H9 (cell line): ENCODE results near the gene GABPB2. TPM values are rescaled to one million over a fixed set of nuclear protein-coding genes. Genes with fewer than 3 reads are reported as not detected.

Experiments used
- DNase-seq: peaks from one replicate; pipeline ENCODE4 v3.0.0-alpha.2; 2017
- H2AFZ ChIP-seq: one replicate; pipeline ENCODE4 v1.6.1; 2013; ENCODE audit warnings: mild to moderate bottlenecking, low read length, control low read depth, moderate library complexity
- H2AK5ac ChIP-seq: 2 replicates; pipeline ENCODE4 v1.6.1; 2013; ENCODE audit warnings: low read length, control low read depth, mixed read lengths; ENCODE audit not compliant: insufficient read length
- H2BK120ac ChIP-seq: one replicate; pipeline ENCODE4 v1.6.1; 2013; ENCODE audit warnings: low read depth, mild to moderate bottlenecking, low read length, control low read depth, inconsistent platforms; ENCODE audit not compliant: poor library complexity, severe bottlenecking
- H2BK12ac ChIP-seq: 2 replicates; pipeline ENCODE4 v1.6.1; 2013; ENCODE audit warnings: low read length, control low read depth, mixed read lengths, low read depth; ENCODE audit not compliant: insufficient read length
- H2BK15ac ChIP-seq: 2 replicates; pipeline ENCODE4 v1.6.1; 2013; ENCODE audit warnings: low read depth, low read length, control low read depth
- H2BK20ac ChIP-seq: one replicate; pipeline ENCODE4 v1.6.1; 2013; ENCODE audit warnings: low read depth, mild to moderate bottlenecking, low read length, control low read depth, inconsistent platforms; ENCODE audit not compliant: poor library complexity, severe bottlenecking
- H2BK5ac ChIP-seq: 2 replicates; pipeline ENCODE4 v1.6.1; 2013; ENCODE audit warnings: low read length, control low read depth, mixed read lengths; ENCODE audit not compliant: insufficient read length
- H3K14ac ChIP-seq: 2 replicates; pipeline ENCODE4 v1.6.1; 2013; ENCODE audit warnings: low read length, control low read depth; ENCODE audit not compliant: insufficient read depth
- H3K18ac ChIP-seq: 2 replicates; pipeline ENCODE4 v1.6.1; 2013; ENCODE audit warnings: low read depth, mild to moderate bottlenecking, mixed read lengths, low read length, control low read depth; ENCODE audit not compliant: insufficient read length
- H3K23ac ChIP-seq: 2 replicates; pipeline ENCODE4 v1.6.1; 2013; ENCODE audit warnings: low read length, control low read depth, mixed read lengths, low read depth; ENCODE audit not compliant: insufficient read length
- H3K23me2 ChIP-seq: 2 replicates; pipeline ENCODE4 v1.6.1; 2013; ENCODE audit warnings: low read depth, mild to moderate bottlenecking, mixed read lengths, low read length, control low read depth; ENCODE audit not compliant: insufficient read length, poor library complexity, severe bottlenecking
- H3K27ac ChIP-seq: 2 replicates; pipeline ENCODE4 v1.5.1; 2013; ENCODE audit warnings: low read length, control low read depth, mixed read lengths, low read depth; ENCODE audit not compliant: insufficient read length
- H3K27me3 ChIP-seq: 2 replicates; pipeline ENCODE4 v1.6.1; 2013; ENCODE audit warnings: low read length, control low read depth, inconsistent platforms; ENCODE audit not compliant: insufficient read depth
- H3K4ac ChIP-seq: 2 replicates; pipeline ENCODE4 v1.6.1; 2013; ENCODE audit warnings: low read depth, mild to moderate bottlenecking, control low read depth, inconsistent platforms, low read length, moderate library complexity
- H3K4me1 ChIP-seq: 2 replicates; pipeline ENCODE4 v1.6.1; 2013; ENCODE audit warnings: low read length, control low read depth, inconsistent platforms; ENCODE audit not compliant: insufficient read depth
- H3K4me2 ChIP-seq: 2 replicates; pipeline ENCODE4 v1.6.1; 2013; ENCODE audit warnings: low read length, control low read depth, mixed read lengths; ENCODE audit not compliant: insufficient read length, insufficient read depth
- H3K56ac ChIP-seq: 2 replicates; pipeline ENCODE4 v1.6.1; 2013; ENCODE audit warnings: low read depth, mild to moderate bottlenecking, mixed read lengths, low read length, control low read depth; ENCODE audit not compliant: insufficient read length
- H3K79me1 ChIP-seq: 2 replicates; pipeline ENCODE4 v1.6.1; 2013; ENCODE audit warnings: low read depth, mild to moderate bottlenecking, moderate library complexity, low read length, control low read depth, inconsistent platforms; ENCODE audit not compliant: insufficient read depth, poor library complexity, severe bottlenecking
- H3K79me2 ChIP-seq: 2 replicates; pipeline ENCODE4 v1.6.1; 2013; ENCODE audit warnings: low read length, control low read depth, inconsistent platforms; ENCODE audit not compliant: insufficient read depth
- H3K9ac ChIP-seq: 2 replicates; pipeline ENCODE4 v1.6.1; 2013; ENCODE audit warnings: low read length, control low read depth, mixed read lengths; ENCODE audit not compliant: insufficient read length; ENCODE audit errors: extremely low read depth
- H3K9me3 ChIP-seq: one replicate; pipeline ENCODE4 v1.6.1; 2013; ENCODE audit warnings: low read depth, low read length, inconsistent platforms; ENCODE audit not compliant: control insufficient read depth
- H3T11ph ChIP-seq: one replicate; pipeline ENCODE4 v1.6.1; 2013; ENCODE audit warnings: mild to moderate bottlenecking, low read length, control low read depth, inconsistent platforms
- H4K20me1 ChIP-seq: one replicate; pipeline ENCODE4 v1.6.1; 2013; ENCODE audit not compliant: control insufficient read depth, insufficient read length, insufficient read depth
- H4K5ac ChIP-seq: 2 replicates; pipeline ENCODE4 v1.6.1; 2013; ENCODE audit warnings: low read depth, mild to moderate bottlenecking, mixed read lengths, low read length, control low read depth; ENCODE audit not compliant: insufficient read length
- H4K8ac ChIP-seq: replicated peaks from 2 replicates; pipeline ENCODE4 v1.6.1; 2013; ENCODE audit warnings: low read length, control low read depth, mixed read lengths, low read depth; ENCODE audit not compliant: insufficient read length
- H4K91ac ChIP-seq: 2 replicates; pipeline ENCODE4 v1.6.1; 2013; ENCODE audit warnings: low read depth, mild to moderate bottlenecking, moderate library complexity, mixed read lengths, low read length, control low read depth; ENCODE audit not compliant: insufficient read length
- H3K27ac Mint-ChIP-seq, 3 experiments: 2 replicates in 2 of 3; 3 replicates in 1 of 3; pipeline ENCODE4 v1.8.0; 2020 to 2021; ENCODE audit warnings: mixed read lengths in 3 of 3, mild to moderate bottlenecking in 1 of 3, moderate library complexity in 1 of 3
- H3K27me3 Mint-ChIP-seq: 2 replicates; pipeline ENCODE4 v1.8.0; 2021; ENCODE audit warnings: low read depth, mild to moderate bottlenecking, moderate library complexity, mixed read lengths
- H3K36me3 Mint-ChIP-seq, 3 experiments: 2 replicates in 2 of 3; 3 replicates in 1 of 3; pipeline ENCODE4 v1.8.0; 2020 to 2021; ENCODE audit warnings: low read depth in 3 of 3, mixed read lengths in 3 of 3; ENCODE audit not compliant: insufficient read depth in 1 of 3
- H3K4me1 Mint-ChIP-seq, 2 experiments: 2 replicates each; pipeline ENCODE4 v1.8.0; 2020; ENCODE audit warnings: mixed read lengths in 2 of 2
- H3K4me3 Mint-ChIP-seq, 2 experiments: 2 replicates in 1 of 2; 3 replicates in 1 of 2; pipeline ENCODE4 v1.8.0; 2020 to 2021; ENCODE audit warnings: mild to moderate bottlenecking in 2 of 2, mixed read lengths in 2 of 2, moderate library complexity in 1 of 2
- H3K9me3 Mint-ChIP-seq, 2 experiments: 2 replicates in 1 of 2; 3 replicates in 1 of 2; pipeline ENCODE4 v1.8.0; 2020; ENCODE audit warnings: mild to moderate bottlenecking in 2 of 2, mixed read lengths in 2 of 2, moderate library complexity in 1 of 2
- CTCF ChIP-seq: fragments of 200-600 bp; sonication (generic); conservative IDR thresholded peaks from 3 replicates; pipeline ENCODE4 v1.8.0; 2021; ENCODE audit warnings: antibody characterized with exemption, mild to moderate bottlenecking
- WGBS: extraction: QIAGEN DNeasy Blood & Tissue Kit; methylation state at CpG from one replicate; pipeline ENCODE4 v1.1.7; 2013; ENCODE audit warnings: missing lambda C conversion rate, low lambda C conversion rate, mixed read lengths; ENCODE audit not compliant: insufficient read length; ENCODE audit errors: extremely low coverage; 5-methylcytosine and 5-hydroxymethylcytosine counted together
- total RNA-seq: library from RNA; stranded (reverse); gene quantifications from 2 replicates; pipeline ENCODE4 v1.2.1, GENCODE V29; 2021

Gene GABPB2
- total RNA-seq, 1 experiment from 2014 or later: 4.1 TPM

DNA sequence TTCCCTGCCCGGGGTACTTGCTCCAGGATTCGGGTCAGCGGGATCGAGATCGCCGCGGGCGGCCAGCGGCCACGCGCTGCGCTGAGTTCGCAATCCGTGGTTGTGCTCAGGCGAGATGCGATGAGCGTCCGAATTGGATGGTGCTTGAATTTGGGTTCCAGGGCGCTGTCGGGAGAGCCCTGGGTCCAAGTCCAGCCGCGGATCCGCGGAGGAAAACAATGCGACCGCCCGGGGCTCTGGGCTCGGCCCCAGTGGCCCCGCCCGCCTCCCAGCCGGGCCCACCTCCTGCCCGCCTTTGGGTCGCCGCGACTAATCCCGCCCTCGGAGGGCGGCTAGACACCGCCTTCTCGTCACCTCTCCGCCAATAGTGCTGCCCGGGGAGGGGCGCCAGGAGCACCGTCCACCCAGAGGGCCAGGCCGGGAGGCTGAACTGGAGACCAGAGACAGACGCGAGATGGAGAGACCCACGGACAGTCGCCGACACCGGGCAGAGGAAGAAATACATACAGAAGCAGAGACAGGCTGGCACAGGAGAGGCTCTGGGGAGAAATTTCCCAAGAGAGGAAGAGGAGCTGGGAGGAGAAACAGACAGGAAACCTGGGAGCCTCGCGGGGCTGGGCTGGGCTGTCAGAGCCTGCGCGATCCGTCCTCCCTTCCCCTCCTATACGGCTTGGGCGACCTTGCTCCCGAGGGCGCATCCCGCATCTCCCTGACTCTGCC is 76.0 kb downstream of the GABPB2 start, which contains the start of gene SEMA6C:
SEMA6C (minus strand) TSS at position 220 of the 720 bp plus-strand sequence. CDS start 4,010 bp downstream, outside the sequence.
- no peak for TF ChIP-seq CTCF
- Histone ChIP-seq H2AK5ac (no peak within 1 kb of the TSS), H3K18ac (no peak within 1 kb of the TSS), H3T11ph (no peak within 1 kb of the TSS), H3K23me2 (peaks cover 24% of the 10 kb centered on the region), H2BK20ac (no peak within 1 kb of the TSS), H3K79me2 (no peaks in the 10 kb centered on the region), H3K27ac (no peak within 1 kb of the TSS), H4K20me1 (peaks cover 4% of the 10 kb centered on the region), H3K23ac (no peak within 1 kb of the TSS), H2AFZ (no peak within 1 kb of the TSS), H3K4ac (no peak within 1 kb of the TSS), H2BK5ac (no peak within 1 kb of the TSS), H3K14ac (peak within 1 kb of the TSS; percentile 8; the same call in 1 of the 2 replicates), H3K9me3 (no peaks in the 10 kb centered on the region), H2BK12ac (no peak within 1 kb of the TSS), H3K79me1 (no peaks in the 10 kb centered on the region), H3K4me2 (peak within 1 kb of the TSS; percentile 90), H3K4me1 (peaks cover 22% of the 10 kb centered on the region; the same call in 1 of the 2 replicates), H2BK15ac (no peak within 1 kb of the TSS), H4K5ac (no peak within 1 kb of the TSS), H4K8ac (no peak within 1 kb of the TSS), H3K9ac (peak within 1 kb of the TSS; percentile 51), H3K27me3 (no peaks in the 10 kb centered on the region; the same call in 1 of the 2 replicates), H4K91ac (no peak within 1 kb of the TSS), H3K56ac (no peak within 1 kb of the TSS), H2BK120ac (no peak within 1 kb of the TSS)
- H3K27ac Mint-ChIP-seq: peak within 1 kb of the TSS in 2 of 3 experiments; percentile 50 to 93; a peak in 3 of 7 replicates
- peaks cover 31% of the 10 kb centered on the region for H3K27me3 Mint-ChIP-seq
- peaks cover 34 to 43% of the 10 kb centered on the region in 2 experiments for H3K4me1 Mint-ChIP-seq
- peaks cover 0 to 2% (median 0%) of the 10 kb centered on the region in 3 experiments; a peak in 1 of 7 replicates for H3K36me3 Mint-ChIP-seq
- DNase-seq: peak; percentile 94
- no CpG with 5 or more reads among the region's 61 CpGs for WGBS
- H3K4me3 Mint-ChIP-seq: peak within 1 kb of the TSS; percentile 85 to 86
- no peaks in the 10 kb centered on the region for H3K9me3 Mint-ChIP-seq
